Measurements from ENCODE around the gene PLCH1.

GRCh38 chr3:155772801-155773200 is 27.9 kb upstream of the PLCH1 start:
- TF ChIP-seq EZH2 (IDR thresholded peaks at IDR 0.05; ENCODE audit: borderline replicate concordance) (no peak), CTCF (IDR thresholded peaks at IDR 0.05; ENCODE audit: poor library complexity) (no peak), EZH2phosphoT487 (IDR thresholded peaks at IDR 0.05; ENCODE audit: low read depth, severe bottlenecking, unreplicated experiment) (no peak)

Measured in hepatocyte (in vitro differentiated cells).